ENCODE results near the gene PDE4D. TPM values are rescaled to one million over a fixed set of nuclear protein-coding genes. Genes with fewer than 3 reads are reported as not detected.

Gene PDE4D
- total and polyA plus RNA-seq, 4 donors = 12.8 to 167 (median 44.5) TPM

DNA sequence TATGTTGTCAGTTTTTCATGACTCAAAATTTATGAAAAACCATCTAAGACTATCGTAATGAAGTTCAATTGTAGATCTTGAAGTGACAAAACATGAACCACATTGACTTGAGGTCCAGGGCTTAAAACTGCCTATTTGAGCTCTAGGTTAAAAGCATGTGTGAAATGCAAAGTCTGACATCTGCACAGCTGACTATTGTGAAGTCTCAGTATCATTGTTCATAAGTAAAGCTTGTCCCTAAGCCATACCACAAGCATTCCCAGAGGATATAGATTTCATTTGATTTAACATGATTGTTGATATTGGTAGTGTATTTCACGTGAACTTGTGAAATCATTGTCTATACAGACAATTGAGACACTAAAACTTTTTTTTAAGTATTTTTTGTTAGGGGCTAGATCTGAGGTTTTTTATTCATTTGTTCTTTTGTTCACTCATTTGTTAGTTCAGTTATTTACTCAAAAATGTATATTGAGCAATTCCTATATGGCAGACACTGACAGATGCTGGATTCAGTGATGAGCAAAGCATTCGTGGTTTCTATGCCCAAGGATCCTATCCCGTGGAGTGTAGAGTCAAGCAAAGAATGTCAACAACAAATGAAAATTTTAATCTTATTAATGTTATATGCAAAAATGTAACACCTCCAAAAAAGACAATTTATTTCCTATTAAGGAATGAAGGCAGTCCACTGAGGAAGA is 825.4 kb downstream of the PDE4D start:
- DNase-seq (peak in 2 of 3 donors; percentile 24 to 50), ATAC-seq (ENCODE audit: insufficient read depth, low FRiP score) (no peak)
- H3K9me3 ChIP-seq (ENCODE audit: control insufficient read depth in 4 of 4, insufficient read depth in 3 of 4, low read length in 3 of 4) = peaks cover 0 to 2% (median 0%) of the 10 kb centered on the region in 4 donors
- H3K27ac ChIP-seq (ENCODE audit: low read depth in 1 of 2, low read length in 1 of 2) = no peak overlapping the region
- H3K9ac ChIP-seq (ENCODE audit: insufficient read depth in 1 of 2, low read length in 2 of 2) = no peak overlapping the region
- peaks cover 0 to 14% (median 4%) of the 10 kb centered on the region in 5 donors for H3K4me1 ChIP-seq (ENCODE audit: control insufficient read depth in 5 of 5, insufficient read depth in 5 of 5, low read length in 5 of 5)
- TF ChIP-seq, protein P1, sequence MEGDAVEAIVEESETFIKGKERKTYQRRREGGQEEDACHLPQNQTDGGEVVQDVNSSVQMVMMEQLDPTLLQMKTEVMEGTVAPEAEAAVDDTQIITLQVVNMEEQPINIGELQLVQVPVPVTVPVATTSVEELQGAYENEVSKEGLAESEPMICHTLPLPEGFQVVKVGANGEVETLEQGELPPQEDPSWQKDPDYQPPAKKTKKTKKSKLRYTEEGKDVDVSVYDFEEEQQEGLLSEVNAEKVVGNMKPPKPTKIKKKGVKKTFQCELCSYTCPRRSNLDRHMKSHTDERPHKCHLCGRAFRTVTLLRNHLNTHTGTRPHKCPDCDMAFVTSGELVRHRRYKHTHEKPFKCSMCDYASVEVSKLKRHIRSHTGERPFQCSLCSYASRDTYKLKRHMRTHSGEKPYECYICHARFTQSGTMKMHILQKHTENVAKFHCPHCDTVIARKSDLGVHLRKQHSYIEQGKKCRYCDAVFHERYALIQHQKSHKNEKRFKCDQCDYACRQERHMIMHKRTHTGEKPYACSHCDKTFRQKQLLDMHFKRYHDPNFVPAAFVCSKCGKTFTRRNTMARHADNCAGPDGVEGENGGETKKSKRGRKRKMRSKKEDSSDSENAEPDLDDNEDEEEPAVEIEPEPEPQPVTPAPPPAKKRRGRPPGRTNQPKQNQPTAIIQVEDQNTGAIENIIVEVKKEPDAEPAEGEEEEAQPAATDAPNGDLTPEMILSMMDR (IDR thresholded peaks at IDR 0.05; ENCODE audit: control extremely low read depth, extremely low read depth) = no peak
- no peaks in the 10 kb centered on the region for H3K27me3 ChIP-seq (ENCODE audit: control insufficient read depth in 3 of 3, insufficient read depth in 3 of 3, low read length in 2 of 3)
- H3K4me3 ChIP-seq = no peak overlapping the region
- WGBS, 2 donors = 87 to 93% methylated on average over 4 of the region's 4 CpGs
- H3K36me3 ChIP-seq (ENCODE audit: control insufficient read depth in 4 of 4, insufficient read depth in 4 of 4, low read length in 4 of 4) = no peaks in the 10 kb centered on the region

DNA sequence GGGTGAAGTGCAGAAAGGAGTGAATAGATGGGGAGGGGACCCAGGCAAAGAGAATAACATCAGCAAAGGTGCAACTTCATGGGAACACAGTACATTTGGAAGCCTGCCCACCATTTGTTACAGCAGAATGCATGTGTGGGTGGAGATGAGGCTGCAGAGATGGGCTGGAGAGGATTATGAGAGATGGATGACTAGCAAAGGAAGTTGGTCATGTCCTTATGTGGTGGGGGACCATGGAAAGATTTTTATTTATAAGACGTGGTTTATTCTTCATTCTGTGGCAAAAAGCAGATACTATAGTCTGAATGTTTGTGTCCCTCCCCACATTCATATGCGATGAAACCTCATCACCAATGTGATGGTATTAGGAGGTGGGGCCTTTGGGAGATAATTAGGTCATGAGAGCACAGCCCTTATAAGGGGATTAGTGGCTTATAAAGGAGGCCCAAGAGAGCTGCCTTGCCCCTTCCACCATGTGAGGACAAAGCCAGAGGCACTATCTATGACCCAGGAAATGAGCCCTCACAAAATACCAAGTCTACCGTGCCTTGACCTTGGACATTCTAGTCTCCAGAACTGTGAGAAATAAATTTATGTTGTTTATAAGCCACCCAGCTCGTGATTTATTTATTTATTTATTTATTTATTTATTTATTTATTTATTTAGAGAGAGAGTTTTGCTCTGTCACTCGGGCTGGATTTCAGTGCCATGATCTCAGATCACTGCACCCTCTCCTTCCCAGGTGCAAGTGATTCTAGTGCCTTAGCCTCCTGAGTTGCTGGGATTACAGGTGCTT is 827.0 kb downstream of the PDE4D start:
- ATAC-seq (ENCODE audit: insufficient read depth, low FRiP score) = no peak
- Histone ChIP-seq H3K4me1 (ENCODE audit: control insufficient read depth in 5 of 5, insufficient read depth in 5 of 5, low read length in 5 of 5) (peaks cover 0 to 14% (median 4%) of the 10 kb centered on the region in 5 donors), H3K27me3 (ENCODE audit: control insufficient read depth in 3 of 3, insufficient read depth in 3 of 3, low read length in 2 of 3) (no peaks in the 10 kb centered on the region), H3K36me3 (ENCODE audit: control insufficient read depth in 4 of 4, insufficient read depth in 4 of 4, low read length in 4 of 4) (no peaks in the 10 kb centered on the region), H3K27ac (ENCODE audit: low read depth in 1 of 2, low read length in 1 of 2) (no peak overlapping the region), H3K4me3 (no peak overlapping the region), H3K9me3 (ENCODE audit: control insufficient read depth in 4 of 4, insufficient read depth in 3 of 4, low read length in 3 of 4) (peaks cover 0 to 2% (median 0%) of the 10 kb centered on the region in 4 donors), H3K9ac (ENCODE audit: insufficient read depth in 1 of 2, low read length in 2 of 2) (no peak overlapping the region)
- TF ChIP-seq, protein P1 (IDR thresholded peaks at IDR 0.05; ENCODE audit: control extremely low read depth, extremely low read depth) = no peak
- 89 to 94% methylated on average over 5 of the region's 5 CpGs for WGBS, 2 donors
- DNase-seq = no peak

DNA sequence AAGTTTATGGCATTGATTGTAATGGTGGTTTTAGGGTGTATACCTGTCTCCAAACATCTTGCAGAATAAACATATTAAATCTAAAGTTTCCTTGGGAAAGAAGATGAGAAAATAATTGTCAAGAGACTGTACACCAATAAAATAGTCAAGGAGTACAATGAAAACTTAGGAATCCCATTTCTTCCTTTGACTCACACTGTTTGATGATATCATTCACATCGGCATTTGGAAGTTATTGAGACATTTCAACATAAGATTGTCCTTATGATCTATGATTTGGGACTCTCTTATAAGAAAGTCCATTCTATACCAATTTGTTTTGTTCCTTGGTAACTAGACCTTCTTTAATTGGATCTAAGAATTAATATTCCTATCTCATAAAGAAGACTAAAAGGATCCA is 828.0 kb downstream of the PDE4D start:
- TF ChIP-seq, protein P1 (IDR thresholded peaks at IDR 0.05; ENCODE audit: control extremely low read depth, extremely low read depth) = no peak
- ATAC-seq (ENCODE audit: insufficient read depth, low FRiP score) (no peak), DNase-seq (no peak)
- H3K9me3 ChIP-seq (ENCODE audit: control insufficient read depth in 4 of 4, insufficient read depth in 3 of 4, low read length in 3 of 4) = peaks cover 0 to 2% (median 0%) of the 10 kb centered on the region in 4 donors
- no peaks in the 10 kb centered on the region for H3K27me3 ChIP-seq (ENCODE audit: control insufficient read depth in 3 of 3, insufficient read depth in 3 of 3, low read length in 2 of 3)
- H3K27ac ChIP-seq (ENCODE audit: low read depth in 1 of 2, low read length in 1 of 2) = no peak overlapping the region
- no peak overlapping the region for H3K9ac ChIP-seq (ENCODE audit: insufficient read depth in 1 of 2, low read length in 2 of 2)
- 94 to 100% methylated on average over 1 of the region's 1 CpG for WGBS, 2 donors
- H3K4me1 ChIP-seq (ENCODE audit: control insufficient read depth in 5 of 5, insufficient read depth in 5 of 5, low read length in 5 of 5) = peaks cover 0 to 14% (median 4%) of the 10 kb centered on the region in 5 donors
- no peaks in the 10 kb centered on the region for H3K36me3 ChIP-seq (ENCODE audit: control insufficient read depth in 4 of 4, insufficient read depth in 4 of 4, low read length in 4 of 4)
- no peak overlapping the region for H3K4me3 ChIP-seq

All from lung (tissue), 12 donors.